PFSK-1 (cell line): ENCODE data around the gene BMPR2.

Source experiments
- FOXP2 ChIP-seq: optimal IDR thresholded peaks from 2 replicates; pipeline ENCODE3; 2011; ENCODE audit warnings: borderline replicate concordance, control low read depth, inconsistent platforms; ENCODE audit not compliant: insufficient read depth; ENCODE audit errors: extremely low read length, extremely low read depth
- POLR2AphosphoS5 ChIP-seq: IDR thresholded peaks from 2 replicates; pipeline ENCODE4 v1.6.1; 2012; ENCODE audit warnings: low read depth, mild to moderate bottlenecking, control low read depth, low read length, moderate library complexity
- REST ChIP-seq, 2 experiments: IDR thresholded peaks; 2 replicates each; pipeline versions ENCODE4 v1.6.1 to v1.8.0; 2011 to 2012; ENCODE audit warnings: low read depth in 2 of 2, low read length in 2 of 2, control low read depth in 1 of 2, inconsistent platforms in 1 of 2, mild to moderate bottlenecking in 1 of 2, moderate library complexity in 1 of 2; ENCODE audit not compliant: insufficient read depth in 1 of 2
- SIN3A ChIP-seq: IDR thresholded peaks from 2 replicates; pipeline ENCODE4 v1.6.1; 2012; ENCODE audit warnings: mild to moderate bottlenecking, low read length, moderate library complexity, borderline replicate concordance; ENCODE audit not compliant: insufficient read depth
- TAF1 ChIP-seq: IDR thresholded peaks from 2 replicates; pipeline ENCODE4 v1.6.1; 2012; ENCODE audit warnings: low read length, control low read depth, borderline replicate concordance; ENCODE audit not compliant: insufficient read depth

BMPR2 gene

GRCh38 chr2:202612145-202612544 lies 236.0 kb downstream of the BMPR2 start:
- no peak for TF ChIP-seq SIN3A
- TF ChIP-seq REST (IDR thresholded peaks at IDR 0.05; ENCODE audit: insufficient read depth in 1 of 2, low read depth in 2 of 2, low read length in 2 of 2), result no peak
- TF ChIP-seq FOXP2, result no peak
- TF ChIP-seq TAF1, result no peak
- no peak for TF ChIP-seq POLR2AphosphoS5

GRCh38 chr2:202613479-202613878 lies 237.4 kb downstream of the BMPR2 start:
- TF ChIP-seq TAF1 (no peak), FOXP2 (no peak), REST (IDR thresholded peaks at IDR 0.05; ENCODE audit: insufficient read depth in 1 of 2, low read depth in 2 of 2, low read length in 2 of 2) (no peak), SIN3A (no peak), POLR2AphosphoS5 (no peak)
